HG02798 (cell line): ENCODE measurements around the gene ZNF451.
A peak's percentile ranks its signal among the peaks of the same experiment; 100 is the strongest.
"Not testable (repeated sequence)": the region's sequence is repeated elsewhere in the genome, so short reads cannot be mapped to it uniquely, and the experiment has no call there.

Experiments
- ATAC-seq: cut with Tn5 transposase; IDR thresholded peaks from one replicate; pipeline ENCODE4 v1.9.1; 2021; ENCODE audit warnings: mild to moderate bottlenecking; ENCODE audit not compliant: unreplicated experiment, poor library complexity

The ZNF451 gene, protein sequence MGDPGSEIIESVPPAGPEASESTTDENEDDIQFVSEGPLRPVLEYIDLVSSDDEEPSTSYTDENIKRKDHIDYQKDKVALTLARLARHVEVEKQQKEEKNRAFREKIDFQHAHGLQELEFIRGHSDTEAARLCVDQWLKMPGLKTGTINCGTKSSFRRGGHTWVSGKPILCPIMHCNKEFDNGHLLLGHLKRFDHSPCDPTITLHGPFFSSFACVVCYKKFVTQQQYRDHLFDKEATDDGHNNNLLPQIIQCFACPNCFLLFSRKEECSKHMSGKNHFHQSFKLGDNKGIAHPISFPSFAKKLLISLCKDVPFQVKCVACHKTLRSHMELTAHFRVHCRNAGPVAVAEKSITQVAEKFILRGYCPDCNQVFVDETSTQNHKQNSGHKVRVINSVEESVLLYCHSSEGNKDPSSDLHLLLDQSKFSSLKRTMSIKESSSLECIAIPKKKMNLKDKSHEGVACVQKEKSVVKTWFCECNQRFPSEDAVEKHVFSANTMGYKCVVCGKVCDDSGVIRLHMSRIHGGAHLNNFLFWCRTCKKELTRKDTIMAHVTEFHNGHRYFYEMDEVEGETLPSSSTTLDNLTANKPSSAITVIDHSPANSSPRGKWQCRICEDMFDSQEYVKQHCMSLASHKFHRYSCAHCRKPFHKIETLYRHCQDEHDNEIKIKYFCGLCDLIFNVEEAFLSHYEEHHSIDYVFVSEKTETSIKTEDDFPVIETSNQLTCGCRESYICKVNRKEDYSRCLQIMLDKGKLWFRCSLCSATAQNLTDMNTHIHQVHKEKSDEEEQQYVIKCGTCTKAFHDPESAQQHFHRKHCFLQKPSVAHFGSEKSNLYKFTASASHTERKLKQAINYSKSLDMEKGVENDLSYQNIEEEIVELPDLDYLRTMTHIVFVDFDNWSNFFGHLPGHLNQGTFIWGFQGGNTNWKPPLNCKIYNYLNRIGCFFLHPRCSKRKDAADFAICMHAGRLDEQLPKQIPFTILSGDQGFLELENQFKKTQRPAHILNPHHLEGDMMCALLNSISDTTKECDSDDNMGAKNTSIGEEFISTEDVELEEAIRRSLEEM

DNA sequence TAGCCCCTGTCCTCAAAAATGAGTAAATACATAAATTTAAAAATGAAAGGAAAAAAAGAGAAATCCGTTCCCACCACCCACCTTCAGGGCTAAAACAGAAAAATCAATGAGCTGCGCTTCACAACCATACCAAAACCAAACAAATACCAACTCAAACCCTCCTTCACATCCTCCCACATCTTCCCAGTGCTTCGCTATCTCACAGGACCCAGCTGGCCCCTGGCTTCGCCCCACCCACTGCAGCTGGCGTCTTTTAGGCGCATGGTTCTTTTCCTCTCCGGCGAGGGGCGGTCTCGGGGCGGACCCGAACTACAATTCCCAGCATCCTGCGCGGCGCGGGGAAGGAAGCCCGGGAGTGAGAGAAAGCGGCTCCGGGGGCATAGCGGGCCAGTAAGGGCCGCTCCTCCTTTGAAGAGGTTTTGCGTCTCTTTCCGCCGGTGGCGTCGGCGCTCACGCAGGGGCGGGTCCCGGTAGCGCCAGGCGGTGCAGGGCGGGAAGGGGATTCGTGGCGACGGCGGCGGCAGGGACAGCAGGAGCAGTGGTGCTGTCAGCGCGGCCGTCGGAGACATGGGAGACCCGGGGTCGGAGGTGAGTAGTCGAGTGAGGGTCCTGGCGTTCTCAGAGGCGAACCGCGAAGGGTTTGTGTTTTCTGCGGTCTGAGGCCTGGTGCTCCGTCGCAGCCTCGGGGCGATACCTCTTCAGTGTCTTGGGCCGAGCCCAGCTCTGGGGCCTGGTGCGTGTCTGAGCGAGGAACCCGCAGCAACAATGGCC is at the start of gene ZNF451:
Gene ZNF451 (plus strand): TSS at position 502 of the 771 bp plus-strand sequence. CDS start 66 bp downstream, at position 568.
- ATAC-seq, result peak; percentile 95

DNA sequence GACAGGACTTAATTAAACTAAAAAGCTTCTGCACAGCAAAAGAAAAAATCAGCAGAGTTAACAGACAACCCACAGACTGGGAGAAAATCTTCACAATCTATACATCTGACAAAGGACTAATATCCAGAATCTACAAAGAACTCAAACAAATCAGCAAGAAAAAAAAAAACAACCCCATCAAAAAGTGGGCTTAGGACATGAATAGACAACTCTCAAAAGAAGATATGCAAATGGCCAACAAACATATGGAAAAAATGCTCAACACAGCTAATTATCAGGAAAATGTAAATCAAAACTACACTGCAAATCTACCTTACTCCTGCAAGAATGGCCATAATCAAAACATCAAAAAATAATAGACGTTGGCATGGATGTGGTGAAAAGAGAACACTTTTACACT is 45.9 kb upstream of the ZNF451 start:
- not testable (repeated sequence) for ATAC-seq

GRCh38 chr6:57044568-57044967 is 45.4 kb upstream of the ZNF451 start:
- ATAC-seq, result no peak

DNA sequence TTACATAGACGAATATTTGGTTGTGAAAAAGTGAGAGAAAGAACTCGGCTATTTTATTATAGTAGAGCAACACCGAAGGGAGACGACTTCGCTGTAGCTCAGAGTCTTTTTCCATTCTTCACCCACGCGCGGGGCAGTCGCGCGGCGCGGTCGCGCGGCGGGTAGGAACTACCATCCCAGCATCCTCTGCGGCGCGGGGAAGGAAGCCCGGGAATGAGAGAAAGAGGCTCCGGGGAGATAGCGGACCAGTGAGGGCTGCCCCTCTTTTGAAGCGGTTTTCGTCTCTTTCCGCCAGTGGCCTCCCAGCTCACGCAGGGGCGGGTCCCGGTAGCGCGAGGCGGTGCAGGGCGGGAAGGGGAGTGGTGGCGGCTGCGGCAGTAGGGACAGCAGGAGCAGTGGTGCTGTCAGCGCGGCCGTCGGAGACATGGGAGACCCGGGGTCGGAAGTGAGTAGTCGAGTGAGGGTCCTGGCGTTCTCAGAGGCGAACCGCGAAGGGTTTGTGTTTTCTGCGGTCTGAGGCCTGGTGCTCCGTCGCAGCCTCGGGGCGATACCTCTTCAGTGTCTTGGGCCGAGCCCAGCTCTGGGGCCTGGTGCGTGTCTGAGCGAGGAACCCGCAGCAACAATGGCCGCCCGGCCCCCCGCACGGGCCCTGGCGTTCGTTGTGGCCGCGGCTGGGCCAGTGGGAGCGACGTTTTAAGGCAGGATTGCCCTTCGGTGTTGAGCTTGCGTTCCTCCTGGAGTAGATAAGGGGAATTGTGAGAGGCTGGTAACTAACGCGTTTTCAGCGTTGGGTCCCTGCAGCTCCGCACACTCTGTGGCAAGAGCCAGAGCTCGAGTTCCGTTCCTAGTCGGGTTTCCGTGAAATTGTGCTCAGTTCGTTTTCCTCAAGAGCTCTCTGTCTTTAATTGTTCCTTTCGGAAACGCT is 43.4 kb upstream of the ZNF451 start, which contains the start of gene KIAA1586:
Gene KIAA1586 (plus strand): TSS at position 362 of the 925 bp plus-strand sequence. CDS start 63 bp downstream, at position 425.
- ATAC-seq, result peak; percentile 97

DNA sequence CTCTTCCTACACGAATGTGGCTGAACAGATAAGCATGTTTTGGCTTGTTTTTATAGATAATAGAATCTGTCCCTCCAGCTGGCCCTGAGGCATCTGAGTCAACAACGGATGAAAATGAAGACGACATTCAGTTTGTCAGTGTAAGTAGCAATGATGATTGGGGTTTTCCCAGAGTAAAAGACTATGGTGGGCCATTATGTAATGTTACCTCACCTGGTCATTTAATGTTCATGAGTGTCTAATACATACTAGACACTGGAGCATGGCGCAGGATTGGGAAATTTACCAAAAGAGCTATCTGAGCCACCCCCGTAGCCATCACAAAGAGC is 42.8 kb upstream of the ZNF451 start:
- peak; percentile 18 for ATAC-seq

DNA sequence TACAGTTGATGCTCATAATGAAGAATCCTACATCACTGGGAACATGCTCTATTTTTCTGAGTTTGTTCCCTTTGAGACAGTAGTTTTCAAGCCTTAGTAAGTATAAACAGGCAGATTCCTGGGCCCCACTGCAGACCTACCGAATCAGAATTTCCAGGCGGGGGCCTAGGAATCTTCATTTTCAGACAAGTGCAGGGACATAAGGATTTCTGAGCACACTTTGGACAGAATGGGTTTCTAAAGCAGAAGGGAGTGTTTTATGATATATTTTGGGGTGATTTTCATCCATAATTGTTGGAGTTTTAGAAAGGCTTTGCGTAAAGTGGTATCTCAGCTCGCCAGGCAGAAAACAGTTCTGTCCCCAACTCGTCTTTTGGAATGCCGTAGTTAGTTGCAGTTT is 42.1 kb upstream of the ZNF451 start:
- ATAC-seq, result not testable (repeated sequence)

DNA sequence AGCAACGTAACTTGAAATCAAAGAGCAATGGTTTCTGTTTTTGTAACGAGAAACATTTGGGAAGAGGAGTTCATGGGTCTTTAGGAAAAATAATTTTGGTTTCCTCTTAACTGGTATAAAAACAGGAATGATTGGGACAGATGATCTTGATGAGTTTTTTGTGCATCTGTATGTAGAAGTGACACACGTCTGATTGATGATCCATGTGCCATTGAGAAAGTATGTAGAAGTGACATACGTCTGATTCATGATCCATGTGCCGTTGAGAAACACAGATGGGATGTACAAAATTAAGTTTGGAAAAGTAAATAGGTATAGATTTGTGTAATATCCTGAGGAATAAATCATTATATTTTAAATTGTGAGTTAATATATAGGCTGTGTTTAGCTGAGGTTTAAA is 41.4 kb upstream of the ZNF451 start:
- ATAC-seq, result no peak

DNA sequence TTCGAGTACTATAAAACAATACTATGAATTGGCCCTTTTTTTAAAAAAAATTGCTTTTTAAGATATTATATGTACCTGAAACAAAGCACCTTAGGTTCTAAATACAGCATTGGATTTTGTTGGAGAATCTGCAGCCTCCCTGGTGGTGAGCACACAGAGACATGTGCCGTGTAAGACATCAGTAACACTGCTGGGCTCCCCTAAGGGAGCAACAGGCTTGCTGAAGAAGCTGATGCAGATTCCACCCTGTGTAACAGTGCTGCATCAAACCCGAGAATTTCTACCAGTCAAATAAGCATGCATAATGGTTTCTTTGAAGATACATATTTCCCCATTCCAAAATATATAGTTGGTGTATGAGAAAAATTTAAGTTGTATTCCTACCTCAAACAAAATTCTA is 26.1 kb upstream of the ZNF451 start:
- no peak for ATAC-seq

DNA sequence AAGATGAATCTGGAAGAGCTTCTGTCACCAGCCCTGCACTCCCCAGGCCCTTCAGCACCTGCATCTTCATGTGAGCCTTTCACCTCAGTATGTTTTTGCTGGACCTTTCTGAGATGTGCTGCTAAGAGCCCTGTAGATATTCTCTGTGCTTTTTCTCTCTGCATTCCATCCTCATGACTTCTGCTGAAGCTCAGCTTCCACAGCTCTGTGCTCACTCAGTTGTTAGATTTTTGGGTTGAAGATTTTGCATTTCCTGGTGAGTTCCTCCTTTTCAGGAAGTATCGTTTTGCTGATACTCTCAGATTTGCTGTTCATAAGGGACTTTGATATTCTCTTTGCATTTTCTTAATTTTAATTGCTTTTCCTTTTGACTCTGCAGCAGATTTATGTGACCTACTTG is 25.2 kb upstream of the ZNF451 start:
- no peak for ATAC-seq

DNA sequence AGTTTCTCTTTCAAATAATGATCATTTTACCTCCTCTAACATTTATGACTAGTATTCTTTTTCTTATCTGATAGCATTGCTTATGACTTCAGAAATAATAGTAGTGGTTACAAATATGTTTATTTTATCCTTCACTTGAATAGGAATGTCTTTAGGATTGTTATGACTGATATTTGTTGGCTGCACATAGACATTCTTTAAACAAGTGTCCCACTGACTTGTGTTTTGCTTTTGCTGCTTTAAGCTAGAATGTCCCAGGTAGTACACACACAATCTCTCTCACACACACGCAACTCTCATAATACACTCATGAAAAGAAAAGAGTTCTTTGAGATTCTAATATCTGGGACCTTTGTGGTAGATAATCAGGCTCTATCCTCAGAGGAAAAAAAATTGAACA is 21.9 kb upstream of the ZNF451 start:
- no peak for ATAC-seq

DNA sequence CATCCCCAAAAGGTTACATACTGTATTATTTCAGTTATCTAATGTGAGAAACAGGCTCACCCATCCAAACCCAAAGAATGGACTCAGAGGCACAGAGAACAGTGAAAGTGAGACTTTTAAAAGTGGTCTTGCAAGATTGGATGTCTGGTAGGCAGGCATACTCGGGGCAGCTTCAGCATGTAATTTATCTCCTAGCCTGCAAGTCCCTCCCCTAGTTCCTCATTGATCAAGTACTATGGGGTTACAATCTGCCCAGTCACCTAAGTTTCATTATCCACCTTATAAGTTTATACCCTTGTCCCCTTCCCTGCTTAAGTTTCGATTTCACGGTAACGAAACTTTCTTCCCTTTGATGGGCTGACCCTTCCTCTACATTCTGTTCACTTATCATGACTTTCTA is 20.8 kb upstream of the ZNF451 start:
- no peak for ATAC-seq

DNA sequence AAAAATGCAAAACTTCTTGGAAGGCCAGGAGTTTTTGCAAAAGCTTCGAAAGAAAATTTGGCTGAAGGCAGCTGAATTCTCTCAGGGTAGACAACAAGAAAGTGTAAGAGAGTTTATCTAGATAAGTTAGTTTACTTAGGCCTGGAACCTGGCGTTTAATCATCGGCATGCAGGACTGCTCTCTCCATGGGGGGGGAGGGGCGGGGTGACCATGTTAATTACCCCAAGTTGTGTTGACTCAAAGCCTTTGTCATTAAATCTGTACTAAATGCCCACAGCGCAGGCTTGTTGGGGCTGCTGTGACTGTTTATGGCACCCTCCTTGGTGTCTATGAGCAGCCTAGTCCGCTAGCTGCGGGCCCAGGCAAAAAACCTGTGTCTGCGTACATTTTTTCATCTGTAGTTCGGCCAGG is 20.1 kb upstream of the ZNF451 start:
- ATAC-seq, result no peak

DNA sequence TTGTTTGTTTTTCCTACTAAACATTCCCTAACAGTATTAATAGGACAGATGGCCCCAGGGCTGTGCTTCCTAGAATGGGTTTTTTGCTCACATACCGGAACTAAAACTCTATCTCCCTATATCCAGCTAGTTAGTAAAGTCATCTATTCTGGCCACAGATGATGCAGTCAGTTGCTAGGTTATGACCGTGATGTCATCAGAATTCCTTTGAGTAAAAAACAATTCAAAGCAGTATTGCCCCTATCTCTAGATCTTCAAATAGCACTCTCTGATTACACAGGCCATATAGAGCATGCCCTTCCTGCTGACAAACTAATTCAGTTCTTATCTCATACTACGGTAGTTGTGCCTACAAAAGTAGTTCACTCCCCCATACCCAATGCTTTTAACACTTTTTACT is 17.9 kb upstream of the ZNF451 start:
- no peak for ATAC-seq

DNA sequence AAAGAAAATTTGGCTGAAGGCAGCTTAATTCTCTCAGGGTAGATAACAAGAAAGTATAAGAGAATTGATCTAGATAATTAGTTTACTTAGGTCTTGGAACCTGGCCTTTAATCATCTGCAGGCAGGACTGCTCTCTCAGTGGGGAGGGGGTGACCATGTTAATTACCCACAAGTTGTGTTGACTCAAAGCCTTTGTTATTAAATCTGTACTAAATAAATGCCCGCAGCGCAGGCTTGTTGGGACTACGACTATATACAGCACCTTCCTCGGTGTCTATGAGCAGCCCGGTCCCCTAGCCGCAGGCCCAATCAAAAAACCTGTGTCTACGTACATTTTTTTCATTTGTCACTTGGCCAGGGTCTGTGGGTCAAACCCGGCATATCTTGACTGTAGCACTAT is 15.6 kb upstream of the ZNF451 start:
- ATAC-seq, result no peak

- no peak for ATAC-seq
These were observed 14.9 kb upstream of the ZNF451 start for GRCh38 chr6:57075092-57075491.

DNA sequence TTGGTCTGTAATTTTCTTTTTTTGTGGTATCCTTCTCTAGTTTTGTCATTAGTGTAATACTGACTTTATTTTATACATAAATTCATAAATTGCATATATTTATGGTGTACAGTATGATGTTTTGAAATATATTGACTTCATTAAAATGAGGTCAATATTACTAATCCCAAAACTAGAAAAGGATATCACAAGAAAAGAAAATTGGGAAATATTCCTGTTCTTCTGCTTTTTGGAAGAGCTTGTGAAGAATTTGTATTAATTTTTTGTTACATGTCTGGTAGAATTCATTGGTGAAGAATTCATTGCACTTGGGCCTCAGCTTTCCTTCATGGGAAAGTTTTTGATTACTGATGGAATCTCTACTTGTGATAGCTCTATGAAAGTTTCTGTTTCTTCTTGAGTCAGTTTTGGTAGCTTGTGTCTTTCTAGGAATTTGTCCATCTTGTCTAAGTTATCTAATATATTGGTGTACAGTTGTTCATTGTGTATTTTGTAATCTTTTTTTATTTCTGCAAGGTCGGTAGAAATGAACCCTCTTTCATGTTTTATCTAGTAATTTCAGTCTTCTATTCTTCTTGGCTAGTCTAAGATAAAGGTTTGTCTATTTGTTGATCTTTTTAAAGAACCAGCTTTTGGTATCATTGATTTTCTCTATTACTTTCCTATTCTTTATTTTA is 11.3 kb upstream of the ZNF451 start:
- no peak for ATAC-seq

DNA sequence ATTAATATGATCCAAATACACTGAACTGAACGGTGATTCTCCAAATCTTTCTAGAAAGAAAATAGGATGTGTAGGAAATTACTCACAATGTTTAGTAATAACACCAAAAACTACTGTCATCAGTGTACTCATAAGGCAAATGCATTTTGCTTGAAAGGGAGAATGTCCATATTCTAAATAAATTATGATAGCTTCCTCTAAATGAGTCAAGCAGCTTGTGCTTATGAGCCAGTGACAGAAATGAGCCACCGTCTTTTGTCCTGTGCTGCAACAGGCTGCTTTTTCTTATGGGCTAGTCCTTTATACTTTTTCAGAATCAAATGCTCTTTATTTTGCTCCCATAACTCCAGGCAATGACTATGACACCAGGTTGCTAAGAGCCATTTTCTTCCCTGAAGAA is 4.5 kb upstream of the ZNF451 start:
- ATAC-seq, result no peak

- no peak for ATAC-seq
These were observed 3.1 kb upstream of the ZNF451 start for GRCh38 chr6:57086843-57087242.

DNA sequence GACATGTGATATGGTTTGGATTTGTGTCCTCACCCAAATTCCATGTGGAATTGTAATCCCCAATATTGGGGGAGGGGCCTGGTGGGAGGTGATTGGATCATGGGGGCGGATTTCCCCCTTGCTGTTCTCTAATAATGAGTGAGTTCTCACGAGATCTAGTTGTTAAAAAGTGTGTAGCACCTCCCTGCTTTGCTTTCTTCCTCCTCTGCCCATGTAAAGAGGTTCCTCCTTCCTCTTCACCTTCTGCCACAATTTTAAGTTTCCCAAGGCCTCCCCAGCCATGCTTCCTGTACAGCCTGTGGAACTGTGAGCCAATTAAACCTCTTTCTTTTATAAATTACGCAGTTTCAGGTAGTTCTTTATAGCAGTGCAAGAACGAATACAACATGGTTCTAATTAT is 2.1 kb upstream of the ZNF451 start:
- ATAC-seq, result no peak
